Upper lobe of left lung (tissue), 6 donors: Measurements from ENCODE around the gene SCTR. TPM values are rescaled to one million over a fixed set of nuclear protein-coding genes. Genes with fewer than 3 reads are reported as not detected.
A peak's percentile ranks its signal among the peaks of the same experiment; 100 is the strongest.

ENCODE experiments used
- ATAC-seq, 2 donors: fragments of 200-7000 bp; cut with Tn5 transposase; one replicate each; pipeline ENCODE4 v1.9.1; 2022; ENCODE audit warnings: mild to moderate bottlenecking in 2 of 2, moderate library complexity in 2 of 2; ENCODE audit not compliant: low FRiP score in 2 of 2
- DNase-seq, 2 donors: peaks; one replicate each; pipeline ENCODE4 v3.0.0-alpha.2; 2019 to 2020
- H3K27ac ChIP-seq, 4 donors: fragments of 200-600 bp; sonication (generic); one replicate each; pipeline ENCODE4 v1.5.1; 2016 to 2019
- H3K27me3 ChIP-seq, 4 donors: fragments of 200-600 bp; sonication (generic); one replicate each; pipeline ENCODE4 v1.5.1; 2017 to 2019
- H3K36me3 ChIP-seq, 4 donors: fragments of 200-600 bp; sonication (generic); one replicate each; pipeline ENCODE4 v1.5.1; 2016 to 2019
- H3K4me1 ChIP-seq, 4 donors: fragments of 200-600 bp; sonication (generic); one replicate each; pipeline ENCODE4 v1.5.1; 2018 to 2019
- H3K4me3 ChIP-seq, 4 donors: fragments of 200-600 bp; sonication (generic); one replicate each; pipeline ENCODE4 v1.5.1; 2017 to 2019; ENCODE audit warnings: mild to moderate bottlenecking in 2 of 4, moderate library complexity in 1 of 4
- H3K9me3 ChIP-seq, 4 donors: fragments of 200-600 bp; sonication (generic); one replicate each; pipeline ENCODE4 v1.5.1; 2018 to 2019
- CTCF ChIP-seq, 6 experiments: fragments of 450-650 bp in 4 of 6; fragments of 200-600 bp in 2 of 6; sonication (generic) in 2 of 6; IDR thresholded peaks; one replicate each; pipeline ENCODE4 v1.5.1; 2016 to 2019; ENCODE audit warnings: antibody characterized with exemption in 6 of 6
- EP300 ChIP-seq, 4 donors: sonication (generic); formaldehyde crosslinking; IDR thresholded peaks; one replicate each; pipeline ENCODE4 v1.5.1; 2017; ENCODE audit warnings: antibody characterized with exemption in 4 of 4, control low read depth in 2 of 4
- POLR2A ChIP-seq, 4 donors: fragments of 450-650 bp; IDR thresholded peaks; one replicate each; pipeline ENCODE4 v1.5.1; 2016 to 2017; ENCODE audit warnings: antibody characterized with exemption in 4 of 4, mild to moderate bottlenecking in 2 of 4
- POLR2AphosphoS5 ChIP-seq, 2 donors: sonication (generic); formaldehyde crosslinking; IDR thresholded peaks; one replicate each; pipeline ENCODE4 v1.5.1; 2017; ENCODE audit warnings: antibody characterized with exemption in 2 of 2
- WGBS, 2 donors: methylation state at CpG; one replicate each; pipeline ENCODE4 v1.1.5; 2017 to 2018; 5-methylcytosine and 5-hydroxymethylcytosine counted together
- total RNA-seq, 6 donors: library from RNA; depleted of rRNA in 4 of 6; stranded (reverse); fragments of >200 nt in 4 of 6; gene quantifications; one replicate each; pipeline versions ENCODE4 v1.1.0 to v1.2.1, GENCODE V29; 2016 to 2021
- donor health status: DM: no; HTN: no; CAD: no; lungs with moderate emphysema.
- donor health status: DM: no; HTN: yes; CAD: no; lungs with severe emphysema.

The SCTR gene
- total RNA-seq, 6 donors from 2014 or later: 3.2 to 52.5 (median 16.6) TPM

GRCh38 chr2:119460076-119460475 is 64.2 kb downstream of the SCTR start:
- Histone ChIP-seq H3K4me3 (no peak overlapping the region), H3K4me1 (peaks cover 0 to 1% (median 0%) of the 10 kb centered on the region in 4 donors), H3K36me3 (no peaks in the 10 kb centered on the region), H3K27ac (no peak overlapping the region), H3K27me3 (no peaks in the 10 kb centered on the region), H3K9me3 (no peaks in the 10 kb centered on the region)
- TF ChIP-seq POLR2A (IDR thresholded peaks at IDR 0.05) (no peak), EP300 (IDR thresholded peaks at IDR 0.05) (no peak), CTCF (IDR thresholded peaks at IDR 0.05) (no peak), POLR2AphosphoS5 (IDR thresholded peaks at IDR 0.05) (no peak)
- DNase-seq: no peak
- no peak for ATAC-seq
- WGBS, 2 donors: 58 to 69% methylated on average over 2 of the region's 2 CpGs

- DNase-seq (no peak), ATAC-seq (no peak)
- peak overlapping the region in 3 of 4 donors; percentile 52 to 78 (median 68) for H3K27ac ChIP-seq
- peaks cover 0 to 7% (median 0%) of the 10 kb centered on the region in 4 donors for H3K4me1 ChIP-seq
- H3K4me3 ChIP-seq: no peak overlapping the region
- no peaks in the 10 kb centered on the region for H3K27me3 ChIP-seq
- WGBS, 2 donors: 41 to 50% methylated on average over 13 of the region's 13 CpGs
- no peaks in the 10 kb centered on the region for H3K36me3 ChIP-seq
- no peaks in the 10 kb centered on the region for H3K9me3 ChIP-seq
- TF ChIP-seq POLR2AphosphoS5 (IDR thresholded peaks at IDR 0.05): peak in 1 of 2 donors; percentile 31
- TF ChIP-seq POLR2A (IDR thresholded peaks at IDR 0.05): no peak
- peak in 2 of 4 donors; percentile 29 to 63 for TF ChIP-seq EP300 (IDR thresholded peaks at IDR 0.05)
These were observed 69.1 kb downstream of the SCTR start for GRCh38 chr2:119455066-119455718.

- TF ChIP-seq EP300 (IDR thresholded peaks at IDR 0.05): no peak
- no peak for TF ChIP-seq POLR2AphosphoS5 (IDR thresholded peaks at IDR 0.05)
- no peak for TF ChIP-seq POLR2A (IDR thresholded peaks at IDR 0.05)
- no peak for TF ChIP-seq CTCF (IDR thresholded peaks at IDR 0.05)
- Histone ChIP-seq H3K27me3 (no peaks in the 10 kb centered on the region), H3K9me3 (no peaks in the 10 kb centered on the region), H3K36me3 (no peaks in the 10 kb centered on the region), H3K27ac (peak overlapping the region in 2 of 4 donors; percentile 50 to 78), H3K4me3 (no peak overlapping the region), H3K4me1 (peaks cover 0 to 7% (median 2%) of the 10 kb centered on the region in 4 donors)
- 71 to 73% methylated on average over 11 to 12 of the region's 12 CpGs for WGBS, 2 donors
- DNase-seq (no peak), ATAC-seq (peak in 1 of 2 donors; percentile 40)
These were observed 70.2 kb downstream of the SCTR start for GRCh38 chr2:119453972-119454593.

GRCh38 chr2:119451336-119452050 is 72.8 kb downstream of the SCTR start:
- H3K36me3 ChIP-seq: no peaks in the 10 kb centered on the region
- 88 to 92% methylated on average over 8 to 9 of the region's 9 CpGs for WGBS, 2 donors
- H3K27me3 ChIP-seq: no peaks in the 10 kb centered on the region
- H3K27ac ChIP-seq: no peak overlapping the region
- ATAC-seq (no peak), DNase-seq (no peak)
- H3K9me3 ChIP-seq: no peaks in the 10 kb centered on the region
- no peak for TF ChIP-seq POLR2A (IDR thresholded peaks at IDR 0.05)
- no peak for TF ChIP-seq POLR2AphosphoS5 (IDR thresholded peaks at IDR 0.05)
- no peak for TF ChIP-seq CTCF (IDR thresholded peaks at IDR 0.05)
- TF ChIP-seq EP300 (IDR thresholded peaks at IDR 0.05): no peak
- peaks cover 0 to 10% (median 2%) of the 10 kb centered on the region in 4 donors for H3K4me1 ChIP-seq
- no peak overlapping the region for H3K4me3 ChIP-seq

- TF ChIP-seq POLR2A (IDR thresholded peaks at IDR 0.05) (no peak), POLR2AphosphoS5 (IDR thresholded peaks at IDR 0.05) (no peak), EP300 (IDR thresholded peaks at IDR 0.05) (no peak), CTCF (IDR thresholded peaks at IDR 0.05) (no peak)
- H3K4me1 ChIP-seq: peaks cover 0 to 5% (median 3%) of the 10 kb centered on the region in 4 donors
- no peak overlapping the region for H3K27ac ChIP-seq
- H3K36me3 ChIP-seq: no peaks in the 10 kb centered on the region
- 71 to 83% methylated on average over 3 of the region's 3 CpGs for WGBS, 2 donors
- no peaks in the 10 kb centered on the region for H3K27me3 ChIP-seq
- no peaks in the 10 kb centered on the region for H3K9me3 ChIP-seq
- no peak for DNase-seq
- H3K4me3 ChIP-seq: no peak overlapping the region
- ATAC-seq: no peak
These were observed 74.8 kb downstream of the SCTR start for GRCh38 chr2:119449521-119449920.
